ENCODE data around the gene NPDC1.
"Not testable (repeated sequence)": the region's sequence is repeated elsewhere in the genome, so short reads cannot be mapped to it uniquely, and the experiment has no call there.

Gene NPDC1

DNA sequence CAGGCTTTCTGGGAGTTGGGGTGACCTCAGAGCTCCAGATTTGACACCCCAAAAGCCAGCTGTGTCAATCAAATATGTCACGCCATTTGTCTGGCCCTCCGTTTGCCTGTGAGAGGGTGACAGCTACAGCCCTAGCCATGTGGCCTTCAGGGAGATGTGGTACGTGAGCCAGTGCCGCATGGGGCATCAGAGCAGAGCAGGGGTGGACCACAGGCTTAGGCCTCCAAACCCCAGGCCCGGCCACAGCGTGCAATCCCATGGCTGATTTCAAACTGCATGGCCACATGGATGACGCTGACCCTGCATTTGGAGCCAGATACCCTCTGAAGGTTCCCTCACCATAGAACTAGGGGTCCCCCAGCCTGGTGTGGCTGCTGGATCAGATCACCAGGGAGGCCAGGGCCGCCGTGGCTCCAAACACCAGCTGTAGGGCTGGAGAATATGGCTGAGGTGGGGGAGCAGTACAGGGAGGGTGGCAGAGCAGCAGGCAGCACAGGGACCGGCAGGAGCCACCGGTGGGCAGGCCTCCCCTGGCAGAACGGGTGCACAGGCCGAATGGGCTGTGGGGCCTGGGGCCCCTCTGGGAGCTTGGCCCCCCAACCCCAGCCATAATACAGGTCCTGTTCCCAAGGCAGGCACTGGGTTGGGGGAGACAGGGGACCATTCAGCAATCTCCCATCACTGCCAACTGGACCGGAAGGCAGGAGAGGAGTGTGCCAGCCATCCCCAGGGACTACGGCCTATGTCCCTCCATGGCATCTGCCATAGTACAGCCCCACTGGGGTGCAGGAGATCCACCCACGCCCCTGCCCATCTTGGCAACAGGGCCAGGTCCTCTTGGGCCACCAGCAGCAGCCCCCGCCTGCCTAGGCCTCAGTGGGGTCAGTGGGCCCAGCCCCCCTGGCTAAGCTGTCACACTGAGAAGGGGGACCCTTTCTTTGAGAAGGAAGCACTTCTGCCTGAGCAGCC lies 22.8 kb upstream of the NPDC1 start:
- Mint-ChIP-seq H3K27ac (no peak overlapping the region), H3K4me3 (peak overlapping the region; percentile 37)

GRCh38 chr9:137067860-137068538 lies 22.0 kb upstream of the NPDC1 start:
- Mint-ChIP-seq H3K4me3 (no peak overlapping the region), H3K27ac (peak overlapping the region; percentile 57), H3K4me1 (ENCODE audit: low read depth) (peaks cover 44% of the 10 kb centered on the region), H3K27me3 (no peaks in the 10 kb centered on the region), H3K9me3 (no peaks in the 10 kb centered on the region), H3K36me3 (ENCODE audit: low read depth) (peaks cover 13% of the 10 kb centered on the region)
- intact Hi-C loops (cut with micrococcal nuclease), result no loop called here

More for the DNA sequence above, 22.8 kb upstream of the NPDC1 start:
- H3K9me3 Mint-ChIP-seq, result no peaks in the 10 kb centered on the region
- no peaks in the 10 kb centered on the region for H3K27me3 Mint-ChIP-seq
- H3K4me1 Mint-ChIP-seq (ENCODE audit: low read depth), result peaks cover 51% of the 10 kb centered on the region
- H3K36me3 Mint-ChIP-seq (ENCODE audit: low read depth), result peaks cover 13% of the 10 kb centered on the region
- intact Hi-C loops (cut with micrococcal nuclease), result no loop called here

DNA sequence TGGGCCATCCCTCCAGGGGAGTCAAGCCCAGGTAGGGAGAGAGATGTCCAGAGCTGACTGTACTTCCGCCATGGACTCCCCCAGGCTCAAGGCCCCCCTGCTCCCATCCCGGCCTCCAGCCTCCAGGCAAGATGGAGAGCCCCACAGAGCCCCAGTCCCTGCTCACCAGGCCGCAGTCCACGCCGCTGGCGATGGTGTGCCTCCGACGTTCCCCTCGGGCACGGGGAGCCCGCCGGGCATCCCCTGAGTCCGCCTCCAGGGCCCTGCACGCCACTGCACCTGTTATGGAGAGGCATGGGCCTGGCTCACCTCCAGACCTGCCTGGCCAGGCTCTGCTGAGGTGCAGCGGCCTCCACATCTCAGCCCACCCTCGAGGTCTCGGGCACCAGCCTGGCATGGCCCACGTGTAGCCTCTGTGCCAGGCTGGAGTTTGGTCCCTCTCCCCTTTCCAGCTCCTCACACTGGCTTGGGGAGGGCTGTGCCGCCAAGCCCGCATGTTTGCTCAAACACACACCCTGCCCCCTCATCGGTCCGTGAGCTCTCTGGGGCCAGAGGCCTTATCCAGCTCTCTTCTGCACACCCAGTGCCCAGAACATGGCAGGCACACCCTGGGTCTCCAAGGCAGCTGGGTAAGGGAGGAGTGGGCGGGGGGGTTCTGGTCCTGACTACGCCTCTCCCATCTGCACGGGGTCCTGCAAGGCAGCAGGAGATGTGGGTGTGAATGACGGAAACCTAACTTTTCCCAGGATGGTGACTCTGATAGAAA lies 20.3 kb upstream of the NPDC1 start:
- Mint-ChIP-seq H3K27ac (no peak overlapping the region), H3K9me3 (no peaks in the 10 kb centered on the region), H3K36me3 (ENCODE audit: low read depth) (peaks cover 13% of the 10 kb centered on the region), H3K4me3 (no peak overlapping the region), H3K4me1 (ENCODE audit: low read depth) (peaks cover 29% of the 10 kb centered on the region), H3K27me3 (peaks cover 10% of the 10 kb centered on the region)
- intact Hi-C loops (cut with micrococcal nuclease), result no loop called here

DNA sequence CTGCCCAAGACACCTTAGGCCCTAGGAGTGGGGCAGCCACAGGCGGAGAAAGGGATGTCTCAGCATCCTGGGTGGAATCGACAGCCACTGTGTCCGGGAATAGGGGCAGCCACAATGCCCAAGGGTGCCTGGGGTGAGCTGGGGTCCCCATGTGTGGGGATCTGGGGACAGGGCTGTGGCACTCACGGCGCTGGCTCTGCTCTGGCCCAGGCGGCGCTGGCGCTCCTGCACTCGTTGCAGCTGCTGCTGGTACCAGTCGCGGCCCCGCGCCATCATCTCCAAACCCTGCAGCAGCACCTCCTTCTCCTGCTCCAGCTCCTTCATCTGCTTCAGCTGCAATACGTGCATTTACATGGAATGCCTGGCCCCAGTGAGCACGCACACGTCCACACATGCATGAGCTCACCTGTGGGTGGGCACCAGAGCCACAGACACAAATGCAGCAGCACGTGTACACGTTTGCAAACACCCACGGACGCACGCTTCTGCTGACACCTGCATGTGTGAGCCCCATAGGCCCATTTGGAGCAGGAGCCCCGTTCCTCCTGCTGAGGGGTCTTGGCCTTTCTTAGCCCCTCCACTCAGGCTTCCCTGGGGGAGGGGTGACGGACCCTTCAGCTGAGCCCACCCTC lies 19.5 kb upstream of the NPDC1 start:
- H3K9me3 Mint-ChIP-seq, result no peaks in the 10 kb centered on the region
- intact Hi-C loops (cut with micrococcal nuclease), result loop anchor here (2.0 kb wide), 1 partner anchor 19 kb away; the partner anchor contains the start of gene NPDC1

GRCh38 chr9:137064880-137065164 lies 18.8 kb upstream of the NPDC1 start:
- H3K4me3 Mint-ChIP-seq, result no peak overlapping the region
- H3K36me3 Mint-ChIP-seq (ENCODE audit: low read depth), result peaks cover 13% of the 10 kb centered on the region
- peaks cover 26% of the 10 kb centered on the region for H3K4me1 Mint-ChIP-seq (ENCODE audit: low read depth)
- H3K27me3 Mint-ChIP-seq, result peaks cover 20% of the 10 kb centered on the region
- intact Hi-C loops (cut with micrococcal nuclease), result loop anchor here (2.0 kb wide), 1 partner anchor 18 kb away; the partner anchor contains the start of gene NPDC1
- no peak overlapping the region for H3K27ac Mint-ChIP-seq
- H3K9me3 Mint-ChIP-seq, result no peaks in the 10 kb centered on the region

More for the DNA sequence above, 19.5 kb upstream of the NPDC1 start:
- no peak overlapping the region for H3K4me3 Mint-ChIP-seq
- no peak overlapping the region for H3K27ac Mint-ChIP-seq
- H3K4me1 Mint-ChIP-seq (ENCODE audit: low read depth), result peaks cover 26% of the 10 kb centered on the region
- H3K27me3 Mint-ChIP-seq, result peaks cover 16% of the 10 kb centered on the region
- H3K36me3 Mint-ChIP-seq (ENCODE audit: low read depth), result peaks cover 13% of the 10 kb centered on the region

- intact Hi-C loops (cut with micrococcal nuclease), result loop anchor here (2.0 kb wide), 1 partner anchor 17 kb away; the partner anchor contains the start of gene NPDC1
- no peaks in the 10 kb centered on the region for H3K9me3 Mint-ChIP-seq
- no peak overlapping the region for H3K4me3 Mint-ChIP-seq
- H3K4me1 Mint-ChIP-seq (ENCODE audit: low read depth), result peaks cover 25% of the 10 kb centered on the region
- no peak overlapping the region for H3K27ac Mint-ChIP-seq
- H3K36me3 Mint-ChIP-seq (ENCODE audit: low read depth), result peaks cover 13% of the 10 kb centered on the region
- peaks cover 20% of the 10 kb centered on the region for H3K27me3 Mint-ChIP-seq
Observed at GRCh38 chr9:137064027-137064879, 18.3 kb upstream of the NPDC1 start.

DNA sequence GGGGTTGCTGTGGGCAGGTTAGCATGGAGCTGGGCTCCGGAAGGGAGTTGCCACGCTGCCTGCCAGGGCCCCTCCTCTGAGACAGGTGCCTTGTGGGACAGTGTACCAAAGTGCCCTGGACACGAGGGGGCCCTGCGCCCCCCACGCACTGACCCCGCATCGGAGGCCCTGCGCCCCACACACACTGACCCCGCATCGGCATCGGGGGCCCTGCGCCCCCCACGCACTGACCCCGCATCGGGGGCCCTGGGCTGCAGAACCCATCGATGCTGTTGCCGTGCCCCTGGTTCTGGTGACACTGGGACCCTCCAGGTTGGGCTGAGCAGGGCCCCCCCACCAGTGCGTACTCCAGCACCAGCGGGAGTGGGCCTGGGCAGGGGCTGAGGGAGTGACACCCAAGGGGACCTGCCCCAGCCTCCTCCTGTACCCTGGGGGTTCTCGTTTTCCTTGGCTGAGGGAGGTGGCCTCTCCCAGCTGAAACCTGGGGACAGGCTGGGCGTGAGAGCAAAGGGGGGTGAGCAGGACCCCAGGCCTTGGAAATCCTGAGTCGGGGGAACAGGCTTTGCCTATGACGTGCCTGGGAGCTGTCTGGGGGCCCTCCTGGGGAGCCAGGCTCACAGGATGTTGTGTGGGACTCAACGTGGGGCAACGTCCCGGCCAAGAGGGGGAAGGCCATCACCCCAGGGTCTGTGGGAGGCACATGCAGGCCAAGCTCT lies 17.5 kb upstream of the NPDC1 start:
- Mint-ChIP-seq H3K36me3 (ENCODE audit: low read depth) (peaks cover 13% of the 10 kb centered on the region), H3K27ac (no peak overlapping the region), H3K4me3 (no peak overlapping the region), H3K4me1 (ENCODE audit: low read depth) (peaks cover 17% of the 10 kb centered on the region), H3K9me3 (no peaks in the 10 kb centered on the region), H3K27me3 (peaks cover 26% of the 10 kb centered on the region)
- intact Hi-C loops (cut with micrococcal nuclease), result loop anchor here (2.0 kb wide), 1 partner anchor 17 kb away; the partner anchor contains the start of gene NPDC1

DNA sequence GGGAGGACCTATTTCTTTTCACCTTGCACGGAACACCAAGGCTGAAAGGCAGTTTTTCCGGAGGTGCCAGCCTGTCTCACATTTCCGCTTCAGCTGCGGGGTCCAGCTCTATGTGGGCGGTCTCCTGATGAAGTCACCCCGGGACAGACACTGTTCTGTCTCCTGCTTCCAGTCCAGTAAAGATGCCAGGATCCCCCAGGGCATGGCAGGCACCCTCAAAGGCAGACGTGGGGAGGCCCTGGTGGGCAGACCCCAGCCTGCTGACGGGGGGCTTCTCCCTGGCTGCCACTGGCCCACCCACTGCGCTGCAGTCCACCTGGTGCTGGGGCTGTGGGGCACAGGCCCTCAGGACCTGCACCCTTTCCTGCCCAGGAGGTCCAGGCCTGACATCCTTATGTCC lies 16.8 kb upstream of the NPDC1 start:
- intact Hi-C loops (cut with micrococcal nuclease); H3K4me3 Mint-ChIP-seq; H3K9me3 Mint-ChIP-seq; H3K27ac Mint-ChIP-seq: not testable (repeated sequence)
- peaks cover 12% of the 10 kb centered on the region for H3K4me1 Mint-ChIP-seq (ENCODE audit: low read depth)
- peaks cover 29% of the 10 kb centered on the region for H3K27me3 Mint-ChIP-seq
- peaks cover 13% of the 10 kb centered on the region for H3K36me3 Mint-ChIP-seq (ENCODE audit: low read depth)

DNA sequence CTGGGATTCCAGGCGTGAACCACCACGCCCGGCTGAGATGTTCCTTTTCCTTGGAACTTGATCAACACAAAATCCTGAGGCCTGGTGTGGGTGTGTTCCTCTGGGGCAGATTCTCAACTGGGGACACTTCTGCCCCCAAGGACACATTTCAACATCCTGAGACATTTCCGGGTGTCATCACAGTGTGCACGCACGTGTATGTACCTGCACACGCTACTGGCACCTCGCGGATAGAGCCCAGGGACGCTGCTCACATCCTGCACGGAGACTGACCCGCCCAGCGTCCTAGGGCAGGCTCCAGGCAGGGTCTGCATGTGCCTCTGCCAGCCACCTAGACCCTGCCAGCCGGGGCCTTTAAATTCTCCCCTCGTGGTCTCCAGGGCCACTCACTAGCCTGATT lies 16.4 kb upstream of the NPDC1 start:
- Mint-ChIP-seq H3K27ac (no peak overlapping the region), H3K4me1 (ENCODE audit: low read depth) (peaks cover 11% of the 10 kb centered on the region), H3K36me3 (ENCODE audit: low read depth) (peaks cover 13% of the 10 kb centered on the region), H3K27me3 (peaks cover 31% of the 10 kb centered on the region), H3K9me3 (no peaks in the 10 kb centered on the region), H3K4me3 (no peak overlapping the region)
- intact Hi-C loops (cut with micrococcal nuclease), result no loop called here

GRCh38 chr9:137058521-137059234 lies 12.7 kb upstream of the NPDC1 start:
- Mint-ChIP-seq H3K4me1 (ENCODE audit: low read depth) (peaks cover 4% of the 10 kb centered on the region), H3K36me3 (ENCODE audit: low read depth) (no peaks in the 10 kb centered on the region), H3K4me3 (no peak overlapping the region), H3K27ac (no peak overlapping the region), H3K27me3 (peaks cover 60% of the 10 kb centered on the region), H3K9me3 (no peaks in the 10 kb centered on the region)
- intact Hi-C loops (cut with micrococcal nuclease), result no loop called here

DNA sequence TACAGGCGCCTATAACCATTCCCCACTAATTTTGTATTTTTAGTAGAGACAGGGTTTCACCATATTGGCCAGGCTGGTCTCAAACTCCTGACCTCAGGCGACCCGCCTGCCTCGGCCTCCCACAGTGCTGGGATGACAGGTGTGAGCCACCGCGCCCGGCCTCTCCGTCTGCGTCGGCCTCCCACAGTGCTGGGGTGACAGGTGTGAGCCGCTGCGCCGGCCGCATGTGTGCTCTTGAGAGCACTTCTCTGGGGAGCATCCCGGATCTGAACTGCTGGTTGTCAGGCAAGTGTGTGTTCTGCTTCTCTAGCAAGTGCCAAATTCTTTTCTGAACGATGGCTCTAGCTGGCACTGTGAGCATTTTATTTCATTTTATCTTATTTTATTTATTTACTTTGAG lies 11.6 kb upstream of the NPDC1 start:
- H3K9me3 Mint-ChIP-seq, result no peaks in the 10 kb centered on the region
- intact Hi-C loops (cut with micrococcal nuclease), result no loop called here
- no peaks in the 10 kb centered on the region for H3K36me3 Mint-ChIP-seq (ENCODE audit: low read depth)
- H3K4me3 Mint-ChIP-seq, result no peak overlapping the region
- no peak overlapping the region for H3K27ac Mint-ChIP-seq
- H3K27me3 Mint-ChIP-seq, result peaks cover 70% of the 10 kb centered on the region
- H3K4me1 Mint-ChIP-seq (ENCODE audit: low read depth), result peaks cover 6% of the 10 kb centered on the region

All from dendritic cell treated with granulocyte-macrophage colony-stimulating factor and Interleukin-4, amounts not matched to agents 40 ng/mL and 50 ng/mL, for 4 days (primary cell).